Subcutaneous adipose tissue (tissue), 4 donors: ENCODE measurements around the gene ATP8B1. TPM values are rescaled to one million over a fixed set of nuclear protein-coding genes. Genes with fewer than 3 reads are reported as not detected.

ENCODE experiments used
- total RNA-seq, 4 donors: library from RNA; depleted of rRNA; stranded (reverse); fragments of >200 nt; gene quantifications; one replicate each; pipeline ENCODE4 v1.1.0, GENCODE V29; 2016
- TF ChIP-seq, protein P1 (sequence below): fragments of 450-650 bp; IDR thresholded peaks from one replicate; pipeline ENCODE4 v1.5.1; 2016; ENCODE audit warnings: low read depth, mild to moderate bottlenecking, control low read depth, antibody characterized with exemption, moderate library complexity

The ATP8B1 gene
- total RNA-seq, 4 donors from 2014 or later = 7.5 to 14.3 (median 9.2) TPM

DNA sequence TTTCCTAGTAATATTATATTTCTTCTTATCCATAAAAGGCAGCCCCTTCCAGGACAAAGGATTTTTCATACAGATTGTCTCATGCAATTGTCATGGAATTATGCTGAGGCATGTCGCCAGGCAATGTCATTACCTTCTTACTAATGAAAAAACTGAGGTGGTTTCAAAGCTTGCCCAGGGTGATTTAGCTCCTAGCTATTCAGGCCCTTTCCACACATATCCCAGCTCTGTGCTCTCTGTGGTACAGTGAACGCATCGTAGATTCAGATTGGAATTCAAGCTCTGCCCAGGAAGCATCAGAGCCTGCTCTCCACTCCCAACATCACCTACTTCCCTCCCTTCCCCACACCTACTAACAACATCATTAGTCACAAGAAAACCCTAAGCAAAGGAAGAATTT lies 60.1 kb downstream of the ATP8B1 start:
- TF ChIP-seq, protein P1, sequence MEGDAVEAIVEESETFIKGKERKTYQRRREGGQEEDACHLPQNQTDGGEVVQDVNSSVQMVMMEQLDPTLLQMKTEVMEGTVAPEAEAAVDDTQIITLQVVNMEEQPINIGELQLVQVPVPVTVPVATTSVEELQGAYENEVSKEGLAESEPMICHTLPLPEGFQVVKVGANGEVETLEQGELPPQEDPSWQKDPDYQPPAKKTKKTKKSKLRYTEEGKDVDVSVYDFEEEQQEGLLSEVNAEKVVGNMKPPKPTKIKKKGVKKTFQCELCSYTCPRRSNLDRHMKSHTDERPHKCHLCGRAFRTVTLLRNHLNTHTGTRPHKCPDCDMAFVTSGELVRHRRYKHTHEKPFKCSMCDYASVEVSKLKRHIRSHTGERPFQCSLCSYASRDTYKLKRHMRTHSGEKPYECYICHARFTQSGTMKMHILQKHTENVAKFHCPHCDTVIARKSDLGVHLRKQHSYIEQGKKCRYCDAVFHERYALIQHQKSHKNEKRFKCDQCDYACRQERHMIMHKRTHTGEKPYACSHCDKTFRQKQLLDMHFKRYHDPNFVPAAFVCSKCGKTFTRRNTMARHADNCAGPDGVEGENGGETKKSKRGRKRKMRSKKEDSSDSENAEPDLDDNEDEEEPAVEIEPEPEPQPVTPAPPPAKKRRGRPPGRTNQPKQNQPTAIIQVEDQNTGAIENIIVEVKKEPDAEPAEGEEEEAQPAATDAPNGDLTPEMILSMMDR = no peak

- TF ChIP-seq, protein P1 = no peak
Observed at GRCh38 chr18:57741273-57741672, 61.8 kb downstream of the ATP8B1 start.

GRCh38 chr18:57738078-57738477 lies 65.0 kb downstream of the ATP8B1 start:
- TF ChIP-seq, protein P1 = no peak

- TF ChIP-seq, protein P1 = no peak
Observed at GRCh38 chr18:57737400-57738060, 65.6 kb downstream of the ATP8B1 start.

GRCh38 chr18:57733861-57734260 lies 69.3 kb downstream of the ATP8B1 start:
- TF ChIP-seq, protein P1 = no peak

GRCh38 chr18:57730146-57730545 lies 73.0 kb downstream of the ATP8B1 start:
- TF ChIP-seq, protein P1 = no peak

GRCh38 chr18:57728941-57729511 lies 74.1 kb downstream of the ATP8B1 start:
- TF ChIP-seq, protein P1 = no peak
